H7 (cell line): ENCODE data around the gene CHRNA4. TPM values are rescaled to one million over a fixed set of nuclear protein-coding genes. Genes with fewer than 3 reads are reported as not detected.
A peak's percentile ranks its signal among the peaks of the same experiment; 100 is the strongest.

Experiments
- DNase-seq: peaks from one replicate; pipeline ENCODE4 v3.0.0; 2012
- H3K27me3 ChIP-seq: 2 replicates; pipeline ENCODE4 v1.6.0; 2011; ENCODE audit warnings: mild to moderate bottlenecking, low read length; ENCODE audit not compliant: control insufficient read depth, insufficient read depth
- H3K36me3 ChIP-seq: replicated peaks from 2 replicates; pipeline ENCODE4 v1.5.1; 2011; ENCODE audit warnings: low read length; ENCODE audit not compliant: control insufficient read depth, insufficient read depth
- H3K4me3 ChIP-seq: 2 replicates; pipeline ENCODE4 v1.5.1; 2011; ENCODE audit warnings: low read depth, mild to moderate bottlenecking, control low read depth, low read length, moderate library complexity; ENCODE audit not compliant: insufficient read depth
- total RNA-seq: library from RNA; depleted of rRNA; stranded (reverse); fragments of >200 nt; shearing (Covaris generic); gene quantifications from 2 replicates; pipeline ENCODE4 v1.2.3, GENCODE V29; 2014

The CHRNA4 gene
- total RNA-seq, 1 experiment from 2014 or later, result 2.0 TPM

- no peaks in the 10 kb centered on the region for H3K36me3 ChIP-seq
- H3K27me3 ChIP-seq, result no peaks in the 10 kb centered on the region
- no peak overlapping the region for H3K4me3 ChIP-seq
- no peak for DNase-seq
Measured at GRCh38 chr20:63315731-63316491, 45.2 kb downstream of the CHRNA4 start.

DNA sequence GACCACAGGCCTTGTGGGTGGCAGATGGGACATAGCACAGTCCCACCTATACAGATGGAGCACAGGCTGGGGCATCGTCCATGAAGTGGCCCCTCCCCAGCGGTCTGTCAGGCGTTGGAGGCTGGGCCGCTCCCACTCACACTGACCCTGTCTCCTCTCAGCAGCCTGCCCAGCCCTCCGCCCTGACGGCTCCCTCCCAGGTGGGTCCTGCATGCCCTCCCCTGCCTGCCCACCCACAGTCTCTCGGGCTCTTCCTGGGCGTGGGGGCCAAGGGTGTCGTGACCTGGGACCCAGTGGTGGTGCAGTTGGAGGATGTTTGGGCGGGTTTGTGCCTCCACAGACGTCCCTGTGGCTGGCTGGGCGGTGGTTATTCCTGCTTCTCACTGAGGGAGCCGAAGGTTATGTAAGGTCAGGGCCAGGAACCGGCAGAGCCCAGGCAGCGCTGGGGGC lies 45.9 kb downstream of the CHRNA4 start:
- H3K36me3 ChIP-seq, result no peaks in the 10 kb centered on the region
- no peak overlapping the region for H3K4me3 ChIP-seq
- DNase-seq, result no peak
- no peaks in the 10 kb centered on the region for H3K27me3 ChIP-seq

DNA sequence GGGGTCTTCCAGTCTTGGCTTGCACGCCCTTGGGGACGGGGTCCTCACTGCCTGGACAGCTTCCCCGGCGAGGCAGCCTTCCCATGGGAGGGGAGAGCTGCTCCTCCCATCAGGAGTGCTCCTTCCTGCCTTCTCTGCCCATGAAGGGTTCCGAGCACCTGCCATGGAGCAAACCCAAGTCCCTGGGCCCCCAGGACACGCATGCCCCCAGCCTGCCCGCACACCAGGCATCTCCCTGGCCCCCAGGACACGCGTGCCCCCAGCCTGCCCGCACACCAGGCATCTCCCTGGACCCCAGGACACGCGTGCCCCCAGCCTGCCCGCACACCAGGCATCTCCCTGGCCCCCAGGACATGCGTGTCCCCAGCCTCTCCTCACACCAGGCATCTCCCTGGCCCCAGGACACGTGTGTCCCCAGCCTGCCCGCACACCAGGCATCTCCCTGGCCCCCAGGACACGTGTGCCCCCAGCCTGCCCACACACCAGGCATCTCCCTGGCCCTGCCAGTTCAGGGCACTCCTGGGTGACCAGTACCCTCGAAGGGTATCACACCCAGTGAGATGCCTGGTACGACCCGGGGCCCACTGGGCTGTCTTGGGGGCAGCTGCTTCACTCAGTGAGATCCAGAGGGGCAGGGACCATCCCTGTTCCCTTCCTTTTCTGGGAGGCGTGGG lies 46.4 kb downstream of the CHRNA4 start:
- no peak for DNase-seq
- H3K4me3 ChIP-seq, result no peak overlapping the region
- no peaks in the 10 kb centered on the region for H3K36me3 ChIP-seq
- no peaks in the 10 kb centered on the region for H3K27me3 ChIP-seq

DNA sequence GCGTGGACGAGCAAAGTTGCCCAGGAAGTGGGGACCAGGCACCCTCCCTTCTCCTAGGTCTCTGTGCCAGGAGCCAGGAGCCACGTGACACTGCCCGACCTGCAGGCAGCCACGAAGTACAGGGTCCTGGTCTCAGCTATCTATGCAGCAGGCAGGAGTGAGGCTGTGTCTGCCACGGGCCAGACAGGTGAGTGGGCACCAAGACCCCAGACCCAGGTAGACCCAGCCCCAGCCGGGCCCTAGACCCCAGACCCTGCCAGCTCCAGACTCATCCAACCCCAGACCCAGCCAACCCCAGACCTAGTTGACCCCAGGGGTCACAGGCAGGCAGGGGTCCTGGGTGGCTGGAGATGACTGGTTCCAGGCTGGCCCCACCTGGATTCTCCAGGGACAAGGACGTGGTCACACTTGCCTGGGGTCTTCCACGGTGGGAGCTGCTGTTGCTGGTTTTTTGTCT lies 47.1 kb downstream of the CHRNA4 start:
- H3K36me3 ChIP-seq, result no peaks in the 10 kb centered on the region
- no peak for DNase-seq
- H3K27me3 ChIP-seq, result no peaks in the 10 kb centered on the region
- no peak overlapping the region for H3K4me3 ChIP-seq

GRCh38 chr20:63313349-63314014 lies 47.7 kb downstream of the CHRNA4 start:
- DNase-seq, result no peak
- Histone ChIP-seq H3K4me3 (no peak overlapping the region), H3K27me3 (no peaks in the 10 kb centered on the region), H3K36me3 (no peaks in the 10 kb centered on the region)

GRCh38 chr20:63312690-63313348 lies 48.3 kb downstream of the CHRNA4 start:
- H3K27me3 ChIP-seq, result no peaks in the 10 kb centered on the region
- H3K4me3 ChIP-seq, result no peak overlapping the region
- no peaks in the 10 kb centered on the region for H3K36me3 ChIP-seq
- DNase-seq, result no peak

DNA sequence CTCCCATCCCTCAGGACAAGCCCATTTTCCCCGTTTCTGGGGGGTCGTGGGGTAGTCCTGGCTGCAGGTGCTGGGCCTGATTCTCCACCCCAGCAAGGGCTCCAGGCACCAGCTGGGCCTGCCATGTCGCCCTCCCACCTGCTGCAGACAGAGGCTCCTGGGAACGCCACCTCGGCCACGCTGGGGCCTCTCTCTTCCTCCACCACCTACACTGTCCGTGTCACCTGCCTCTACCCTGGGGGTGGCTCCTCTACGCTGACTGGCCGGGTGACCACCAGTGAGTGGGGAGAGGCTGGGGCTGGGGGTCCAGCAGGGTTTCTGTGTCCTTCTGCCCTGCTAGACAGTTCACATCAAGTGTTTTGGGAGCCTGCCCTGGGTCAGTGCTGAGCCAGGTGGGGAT lies 48.9 kb downstream of the CHRNA4 start:
- Histone ChIP-seq H3K4me3 (no peak overlapping the region), H3K27me3 (no peaks in the 10 kb centered on the region), H3K36me3 (no peaks in the 10 kb centered on the region)
- no peak for DNase-seq

GRCh38 chr20:63311833-63312243 lies 49.3 kb downstream of the CHRNA4 start:
- Histone ChIP-seq H3K36me3 (no peaks in the 10 kb centered on the region), H3K4me3 (no peak overlapping the region), H3K27me3 (no peaks in the 10 kb centered on the region)
- DNase-seq, result no peak

- DNase-seq, result no peak
- H3K4me3 ChIP-seq, result no peak overlapping the region
- H3K36me3 ChIP-seq, result no peaks in the 10 kb centered on the region
Measured at GRCh38 chr20:63311186-63311832, 49.8 kb downstream of the CHRNA4 start.

GRCh38 chr20:63310265-63310991 lies 50.7 kb downstream of the CHRNA4 start:
- H3K4me3 ChIP-seq, result no peak overlapping the region
- H3K36me3 ChIP-seq, result no peaks in the 10 kb centered on the region
- DNase-seq, result no peak
- no peaks in the 10 kb centered on the region for H3K27me3 ChIP-seq

More at GRCh38 chr20:63311186-63311832, 49.8 kb downstream of the CHRNA4 start:
- H3K27me3 ChIP-seq, result no peaks in the 10 kb centered on the region

DNA sequence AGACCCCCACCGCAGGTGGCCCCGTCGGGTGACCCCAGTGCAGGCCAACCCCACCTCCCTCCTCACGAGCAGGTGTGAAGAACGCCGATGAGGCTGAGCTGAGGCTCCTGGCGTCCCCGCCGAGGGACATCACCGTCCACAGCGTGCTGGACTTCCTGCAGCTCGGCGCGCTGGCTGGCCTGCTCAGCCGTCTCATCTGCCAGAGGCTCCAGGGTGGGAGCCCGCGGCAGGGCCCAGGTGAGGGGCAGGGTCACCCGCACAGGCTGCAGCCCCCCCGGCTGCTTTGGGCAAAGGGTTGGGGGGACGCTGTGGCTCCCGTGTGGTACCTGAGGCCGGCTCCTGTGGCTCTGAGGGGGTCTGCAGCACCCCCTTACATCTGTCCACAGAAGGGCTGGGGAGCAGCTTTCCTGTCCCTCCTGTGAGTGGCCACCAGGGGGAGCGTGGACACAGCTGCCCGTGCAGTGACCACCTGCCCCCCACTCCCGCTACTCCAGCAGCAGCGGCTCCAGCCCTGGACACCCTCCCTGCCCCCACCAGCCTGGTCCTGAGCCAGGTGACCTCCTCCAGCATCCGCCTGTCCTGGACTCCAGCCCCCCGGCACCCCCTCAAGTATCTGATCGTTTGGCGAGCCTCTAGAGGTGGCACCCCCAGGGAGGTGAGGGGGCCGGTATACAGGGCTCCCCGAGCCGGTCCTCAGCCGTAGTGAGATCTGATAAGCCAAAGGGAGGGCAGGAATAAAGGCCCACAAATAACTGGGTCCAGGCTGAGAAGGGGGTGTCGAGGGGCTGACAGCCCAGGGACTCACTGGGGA lies 51.7 kb downstream of the CHRNA4 start:
- no peaks in the 10 kb centered on the region for H3K27me3 ChIP-seq
- H3K36me3 ChIP-seq, result no peaks in the 10 kb centered on the region
- H3K4me3 ChIP-seq, result no peak overlapping the region
- peak; percentile 97 for DNase-seq

DNA sequence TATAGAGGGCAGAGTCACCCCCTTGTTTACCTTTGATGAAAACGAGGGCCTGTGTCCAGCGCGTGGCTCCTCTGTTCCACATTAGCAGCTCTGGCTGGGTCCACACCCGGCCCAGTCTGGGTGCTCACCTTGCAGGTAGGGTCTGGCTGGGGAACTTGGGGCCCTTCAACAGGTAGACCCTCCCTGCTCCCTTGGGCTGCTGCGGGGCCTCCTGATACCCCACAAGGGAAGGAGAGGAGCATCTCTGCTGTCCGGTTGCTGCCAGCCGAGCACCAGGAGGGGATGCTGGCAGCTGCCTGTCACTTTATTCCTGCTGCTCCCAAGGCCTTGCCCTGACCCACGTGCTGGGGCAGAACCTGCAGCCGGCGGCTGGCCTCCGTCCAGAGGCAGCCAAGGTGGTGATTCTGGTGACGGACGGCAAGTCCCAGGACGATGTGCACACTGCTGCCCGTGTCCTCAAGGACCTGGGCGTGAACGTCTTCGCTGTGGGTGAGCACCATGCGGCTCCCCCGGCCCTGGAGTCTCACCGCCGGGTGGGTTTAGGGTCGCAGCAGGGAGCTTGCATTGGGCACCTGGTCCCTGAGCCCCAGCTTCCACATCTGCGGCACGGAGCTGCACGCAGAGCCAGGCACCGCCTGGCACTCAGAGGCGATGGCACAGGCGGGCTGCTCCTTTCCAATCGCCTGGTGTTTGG lies 52.8 kb downstream of the CHRNA4 start:
- H3K36me3 ChIP-seq, result no peaks in the 10 kb centered on the region
- no peak for DNase-seq
- no peaks in the 10 kb centered on the region for H3K27me3 ChIP-seq
- no peak overlapping the region for H3K4me3 ChIP-seq
